Activated naive CD4-positive, alpha-beta T cell treated with anti-CD3 and anti-CD28 coated beads, Interleukin-2, amount 10 ng/mL, durations not matched to agents 7 days and 5 days (primary cell): ENCODE data around the gene EMC7.

Source experiments
- CTCF ChIA-PET: fragments of 350-600 bp; sonication (Branson Sonifier 250); formaldehyde crosslinking; loops from one replicate; lab custom pipeline; 2021; ENCODE audit warnings: antibody characterized with exemption; lab: Charles Lee
- DNase-seq: peaks from one replicate; pipeline ENCODE4 v3.0.0-alpha.2; 2020
- H3K27ac Mint-ChIP-seq: one replicate; pipeline ENCODE4 v1.8.0; 2021; ENCODE audit warnings: mild to moderate bottlenecking, moderate library complexity, mixed read lengths
- H3K27me3 Mint-ChIP-seq: one replicate; pipeline ENCODE4 v1.8.0; 2021; ENCODE audit warnings: mild to moderate bottlenecking, mixed read lengths
- H3K36me3 Mint-ChIP-seq: one replicate; pipeline ENCODE4 v1.8.0; 2021; ENCODE audit warnings: mixed read lengths
- H3K4me1 Mint-ChIP-seq: one replicate; pipeline ENCODE4 v1.8.0; 2021; ENCODE audit warnings: mixed read lengths
- H3K4me3 Mint-ChIP-seq: one replicate; pipeline ENCODE4 v1.8.0; 2021; ENCODE audit warnings: mild to moderate bottlenecking, moderate library complexity, mixed read lengths
- H3K9me3 Mint-ChIP-seq: one replicate; pipeline ENCODE4 v1.8.0; 2021; ENCODE audit warnings: mixed read lengths

EMC7 gene

GRCh38 chr15:34114215-34114614 is 12.6 kb upstream of the EMC7 start:
- Mint-ChIP-seq H3K27me3 (peaks cover 24% of the 10 kb centered on the region), H3K4me3 (no peak overlapping the region), H3K4me1 (peaks cover 5% of the 10 kb centered on the region), H3K27ac (no peak overlapping the region), H3K36me3 (no peaks in the 10 kb centered on the region), H3K9me3 (no peaks in the 10 kb centered on the region)
- CTCF ChIA-PET: interaction anchor here (1.5 kb wide), 1 partner anchor 97 kb away, joined by 3 read pairs; no protein-coding TSS in a partner anchor
- DNase-seq: no peak

- Mint-ChIP-seq H3K36me3 (no peaks in the 10 kb centered on the region), H3K9me3 (no peaks in the 10 kb centered on the region), H3K27ac (no peak overlapping the region), H3K27me3 (peaks cover 15% of the 10 kb centered on the region), H3K4me3 (no peak overlapping the region), H3K4me1 (peaks cover 5% of the 10 kb centered on the region)
- no peak for DNase-seq
- CTCF ChIA-PET: interaction anchor here (0.6 to 4.4 kb wide), 5 partner anchors 49 to 1594 kb away, joined by 4 to 29 read pairs (median 4); partner anchors contain the start of gene KATNBL1
These were observed 9.8 kb upstream of the EMC7 start for GRCh38 chr15:34111488-34111887.

DNA sequence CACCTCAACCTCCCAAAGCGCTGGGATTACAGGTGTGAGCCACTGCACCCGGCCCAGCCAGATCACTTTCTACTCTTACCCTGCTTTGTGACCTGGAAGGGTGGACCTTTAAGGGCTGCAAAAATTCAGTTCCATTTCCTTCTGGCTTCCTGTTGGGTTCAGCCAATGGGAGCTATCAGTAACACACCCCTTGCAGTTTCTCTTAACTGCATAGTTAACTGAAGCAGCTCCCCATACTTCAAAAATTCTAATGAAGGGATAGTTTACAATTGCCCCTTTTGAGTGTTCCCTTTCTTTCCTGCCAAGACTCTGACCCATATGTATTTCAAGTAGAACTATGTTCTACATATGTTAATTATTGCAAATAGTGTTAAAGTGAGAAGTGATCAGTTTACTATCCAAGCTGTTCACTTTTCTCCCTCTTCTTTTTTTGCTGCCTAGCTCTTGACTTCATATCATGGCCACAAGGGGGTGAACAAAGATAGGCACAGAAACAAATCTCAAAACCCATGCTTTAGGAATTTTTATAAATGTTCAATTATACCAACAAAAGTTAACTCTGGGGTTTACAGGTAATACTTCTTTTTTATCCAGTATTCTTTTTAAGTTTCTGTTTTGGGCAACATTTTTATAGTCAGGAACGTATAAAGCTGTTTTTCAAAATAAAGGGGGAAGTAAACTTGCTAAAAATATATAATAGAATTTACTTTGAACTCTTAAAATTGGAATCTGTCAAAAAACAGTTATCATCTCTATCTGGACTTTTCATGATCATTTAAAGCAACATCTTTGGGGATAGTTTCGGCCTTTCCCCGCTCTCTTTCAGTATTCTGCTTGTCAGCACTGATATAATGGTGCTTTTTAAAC is 8.4 kb upstream of the EMC7 start:
- no peak overlapping the region for H3K4me3 Mint-ChIP-seq

GRCh38 chr15:34107315-34107714 is 5.7 kb upstream of the EMC7 start:
- CTCF ChIA-PET: no interaction called here
- H3K4me3 Mint-ChIP-seq: no peak overlapping the region
- peaks cover 19% of the 10 kb centered on the region for H3K4me1 Mint-ChIP-seq
- peaks cover 10% of the 10 kb centered on the region for H3K9me3 Mint-ChIP-seq
- H3K36me3 Mint-ChIP-seq: peaks cover 17% of the 10 kb centered on the region
- H3K27me3 Mint-ChIP-seq: no peaks in the 10 kb centered on the region
- DNase-seq: no peak
- no peak overlapping the region for H3K27ac Mint-ChIP-seq

More for the DNA sequence above, 8.4 kb upstream of the EMC7 start:
- Mint-ChIP-seq H3K36me3 (peaks cover 3% of the 10 kb centered on the region), H3K27me3 (peaks cover 10% of the 10 kb centered on the region), H3K4me1 (peaks cover 5% of the 10 kb centered on the region), H3K27ac (no peak overlapping the region), H3K9me3 (no peaks in the 10 kb centered on the region)
- CTCF ChIA-PET: interaction anchor here (0.6 to 4.4 kb wide), 16 partner anchors 9 to 753 kb away, joined by 3 to 29 read pairs (median 5); partner anchors contain the start of genes EMC7, GOLGA8B, KATNBL1 and LPCAT4
- DNase-seq: no peak

- peaks cover 10% of the 10 kb centered on the region for H3K9me3 Mint-ChIP-seq
- H3K4me3 Mint-ChIP-seq: no peak overlapping the region
- no peak for DNase-seq
- peaks cover 3% of the 10 kb centered on the region for H3K27me3 Mint-ChIP-seq
- CTCF ChIA-PET: no interaction called here
- H3K4me1 Mint-ChIP-seq: peaks cover 24% of the 10 kb centered on the region
- H3K27ac Mint-ChIP-seq: no peak overlapping the region
- H3K36me3 Mint-ChIP-seq: peaks cover 24% of the 10 kb centered on the region
These were observed 4.8 kb upstream of the EMC7 start for GRCh38 chr15:34106423-34106822.

DNA sequence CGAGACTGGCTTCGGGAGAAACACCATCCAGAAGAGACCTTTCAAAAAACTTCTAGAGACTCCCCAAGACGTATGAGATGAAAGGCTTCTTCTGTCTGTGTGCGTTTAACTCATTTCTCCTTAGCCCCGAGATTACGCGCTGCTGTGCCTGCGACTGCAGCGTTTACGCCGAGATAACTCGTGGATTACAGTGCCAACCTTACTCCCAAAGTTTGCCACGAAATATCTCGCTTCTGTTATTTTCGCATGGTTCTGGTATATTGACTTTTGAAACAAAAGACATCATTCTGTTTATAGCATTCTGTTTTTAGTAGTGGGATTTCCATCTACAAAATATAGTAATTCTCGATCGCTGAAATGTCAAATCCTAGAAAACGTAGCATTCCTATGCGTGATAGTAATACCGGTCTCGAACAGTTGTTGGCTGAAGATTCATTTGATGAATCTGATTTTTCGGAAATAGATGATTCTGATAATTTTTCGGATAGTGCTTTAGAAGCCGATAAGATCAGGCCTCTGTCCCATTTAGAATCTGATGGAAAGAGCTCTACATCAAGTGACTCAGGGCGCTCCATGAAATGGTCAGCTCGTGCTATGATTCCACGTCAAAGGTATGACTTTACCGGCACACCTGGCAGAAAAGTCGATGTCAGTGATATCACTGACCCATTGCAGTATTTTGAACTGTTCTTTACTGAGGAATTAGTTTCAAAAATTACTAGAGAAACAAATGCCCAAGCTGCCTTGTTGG is 688 bp upstream of the EMC7 start:
- CTCF ChIA-PET: interaction anchor here (1.3 to 1.8 kb wide), 2 partner anchors 107 to 485 kb away, joined by 3 to 4 read pairs; partner anchors contain the start of gene KATNBL1
- H3K27me3 Mint-ChIP-seq: peaks cover 3% of the 10 kb centered on the region
- no peak for DNase-seq
- H3K9me3 Mint-ChIP-seq: peaks cover 10% of the 10 kb centered on the region
- peak overlapping the region; percentile 97 for H3K4me3 Mint-ChIP-seq
- H3K36me3 Mint-ChIP-seq: peaks cover 29% of the 10 kb centered on the region
- H3K4me1 Mint-ChIP-seq: peaks cover 40% of the 10 kb centered on the region
- peak overlapping the region; percentile 95 for H3K27ac Mint-ChIP-seq

- CTCF ChIA-PET: no interaction called here
These were observed 1.7 kb downstream of the EMC7 start for GRCh38 chr15:34099914-34100313.

GRCh38 chr15:34085746-34086145 is 15.9 kb downstream of the EMC7 start:
- H3K4me3 Mint-ChIP-seq: no peak overlapping the region
- CTCF ChIA-PET: interaction anchor here (0.6 to 1.5 kb wide), 4 partner anchors 9 to 103 kb away, joined by 3 to 5 read pairs (median 4); no protein-coding TSS in a partner anchor
- H3K36me3 Mint-ChIP-seq: peaks cover 33% of the 10 kb centered on the region
- no peak for DNase-seq
- no peak overlapping the region for H3K27ac Mint-ChIP-seq
- H3K4me1 Mint-ChIP-seq: no peaks in the 10 kb centered on the region
- no peaks in the 10 kb centered on the region for H3K27me3 Mint-ChIP-seq
- no peaks in the 10 kb centered on the region for H3K9me3 Mint-ChIP-seq

More at GRCh38 chr15:34099914-34100313, 1.7 kb downstream of the EMC7 start:
- H3K27ac Mint-ChIP-seq: peak overlapping the region; percentile 55
- peaks cover 3% of the 10 kb centered on the region for H3K27me3 Mint-ChIP-seq
- peak overlapping the region; percentile 49 for H3K4me3 Mint-ChIP-seq
- H3K36me3 Mint-ChIP-seq: peaks cover 30% of the 10 kb centered on the region
- H3K4me1 Mint-ChIP-seq: peaks cover 41% of the 10 kb centered on the region
- peaks cover 10% of the 10 kb centered on the region for H3K9me3 Mint-ChIP-seq
- DNase-seq: no peak

DNA sequence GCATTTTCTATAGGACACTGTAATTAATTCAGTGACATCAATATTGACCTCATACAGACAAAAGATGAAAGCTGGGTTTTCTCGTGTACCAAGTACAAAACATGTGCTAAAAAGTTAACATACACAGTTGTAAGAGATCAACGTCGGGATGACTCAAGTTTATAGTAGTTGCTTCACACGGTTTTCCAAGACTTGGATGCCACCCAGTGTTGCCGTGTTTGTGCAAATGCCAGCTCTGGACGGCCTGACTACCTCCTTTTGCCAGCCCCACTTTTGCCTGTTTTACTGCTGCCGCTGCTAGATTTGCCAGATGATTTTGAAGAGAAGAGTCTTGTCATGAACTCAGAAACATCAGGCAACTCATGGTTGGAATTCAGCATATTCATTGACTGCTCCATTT is 17.6 kb downstream of the EMC7 start:
- no peak for DNase-seq
- no peaks in the 10 kb centered on the region for H3K4me1 Mint-ChIP-seq
- H3K27me3 Mint-ChIP-seq: no peaks in the 10 kb centered on the region
- peaks cover 28% of the 10 kb centered on the region for H3K36me3 Mint-ChIP-seq
- no peaks in the 10 kb centered on the region for H3K9me3 Mint-ChIP-seq
- no peak overlapping the region for H3K4me3 Mint-ChIP-seq
- no peak overlapping the region for H3K27ac Mint-ChIP-seq
- CTCF ChIA-PET: no interaction called here

- H3K27me3 Mint-ChIP-seq: no peaks in the 10 kb centered on the region
- CTCF ChIA-PET: interaction anchor here (0.6 kb wide), 1 partner anchor 34 kb away, joined by 3 read pairs; no protein-coding TSS in a partner anchor
- no peak overlapping the region for H3K4me3 Mint-ChIP-seq
- no peaks in the 10 kb centered on the region for H3K4me1 Mint-ChIP-seq
- no peaks in the 10 kb centered on the region for H3K9me3 Mint-ChIP-seq
- no peak for DNase-seq
- H3K27ac Mint-ChIP-seq: no peak overlapping the region
- peaks cover 11% of the 10 kb centered on the region for H3K36me3 Mint-ChIP-seq
These were observed 21.8 kb downstream of the EMC7 start for GRCh38 chr15:34079904-34080303.

- H3K27me3 Mint-ChIP-seq: no peaks in the 10 kb centered on the region
- no peaks in the 10 kb centered on the region for H3K4me1 Mint-ChIP-seq
- no peak for DNase-seq
- H3K27ac Mint-ChIP-seq: no peak overlapping the region
- no peaks in the 10 kb centered on the region for H3K9me3 Mint-ChIP-seq
- peaks cover 6% of the 10 kb centered on the region for H3K36me3 Mint-ChIP-seq
- CTCF ChIA-PET: no interaction called here
- H3K4me3 Mint-ChIP-seq: no peak overlapping the region
These were observed 22.8 kb downstream of the EMC7 start for GRCh38 chr15:34078900-34079299.

- no peak overlapping the region for H3K27ac Mint-ChIP-seq
- no peaks in the 10 kb centered on the region for H3K27me3 Mint-ChIP-seq
- H3K4me1 Mint-ChIP-seq: no peaks in the 10 kb centered on the region
- CTCF ChIA-PET: interaction anchor here (1.2 kb wide), 1 partner anchor 9 kb away, joined by 3 read pairs; no protein-coding TSS in a partner anchor
- no peaks in the 10 kb centered on the region for H3K36me3 Mint-ChIP-seq
- H3K4me3 Mint-ChIP-seq: no peak overlapping the region
- no peak for DNase-seq
- H3K9me3 Mint-ChIP-seq: no peaks in the 10 kb centered on the region
These were observed 24.9 kb downstream of the EMC7 start for GRCh38 chr15:34076785-34077184.

GRCh38 chr15:34070003-34070402 is 31.7 kb downstream of the EMC7 start:
- H3K27me3 Mint-ChIP-seq: no peaks in the 10 kb centered on the region
- no peak for DNase-seq
- no peaks in the 10 kb centered on the region for H3K4me1 Mint-ChIP-seq
- no peak overlapping the region for H3K4me3 Mint-ChIP-seq
- no peak overlapping the region for H3K27ac Mint-ChIP-seq
- no peaks in the 10 kb centered on the region for H3K36me3 Mint-ChIP-seq
- H3K9me3 Mint-ChIP-seq: no peaks in the 10 kb centered on the region
- CTCF ChIA-PET: no interaction called here

DNA sequence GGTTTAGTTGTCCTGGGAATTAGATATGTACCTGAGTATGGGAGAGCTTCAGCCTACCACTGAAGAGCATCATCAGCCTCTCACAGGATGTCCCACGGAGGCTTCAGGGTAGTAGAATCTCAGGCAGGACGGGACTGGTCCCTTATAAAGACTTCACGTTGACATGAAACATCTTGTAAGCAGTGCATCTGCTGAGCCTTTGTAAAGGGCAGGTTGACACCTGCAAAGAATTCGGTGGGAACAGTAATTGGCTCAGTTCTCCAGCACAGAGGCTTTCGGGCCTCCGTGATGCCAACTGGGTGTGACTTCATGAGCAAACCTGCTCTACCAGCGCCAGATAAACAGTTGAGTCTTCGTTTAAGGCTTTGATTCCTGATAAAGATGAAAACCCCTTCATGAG is 35.7 kb downstream of the EMC7 start:
- Mint-ChIP-seq H3K27me3 (no peaks in the 10 kb centered on the region), H3K9me3 (no peaks in the 10 kb centered on the region), H3K4me3 (no peak overlapping the region), H3K36me3 (no peaks in the 10 kb centered on the region), H3K27ac (no peak overlapping the region), H3K4me1 (peaks cover 10% of the 10 kb centered on the region)
- CTCF ChIA-PET: no interaction called here
- DNase-seq: no peak
